Vagina (tissue), 2 donors: Measurements from ENCODE around the gene L1CAM. TPM values are rescaled to one million over a fixed set of nuclear protein-coding genes. Genes with fewer than 3 reads are reported as not detected.
A peak's percentile ranks its signal among the peaks of the same experiment; 100 is the strongest.

ENCODE experiments used
- DNase-seq, 2 donors: peaks; one replicate each; pipeline ENCODE4 v3.0.0-alpha.2; 2017; ENCODE audit errors: extremely low spot score in 2 of 2
- H3K27ac ChIP-seq: fragments of 200-600 bp; sonication (generic); one replicate; pipeline ENCODE4 v1.5.1; 2019
- H3K27me3 ChIP-seq: fragments of 200-600 bp; sonication (generic); one replicate; pipeline ENCODE4 v1.5.1; 2019
- H3K36me3 ChIP-seq, 2 donors: fragments of 200-600 bp; sonication (generic); one replicate each; pipeline ENCODE4 v1.5.1; 2017 to 2019
- H3K4me1 ChIP-seq: fragments of 200-600 bp; sonication (generic); one replicate; pipeline ENCODE4 v1.5.1; 2019
- H3K4me3 ChIP-seq, 2 donors: fragments of 200-600 bp; sonication (generic); 1 replicate in 1 of 2; 2 replicates in 1 of 2; pipeline ENCODE4 v1.5.1; 2016 to 2019
- H3K9me3 ChIP-seq: fragments of 200-600 bp; sonication (generic); one replicate; pipeline ENCODE4 v1.5.1; 2019
- CTCF ChIP-seq, 3 experiments: fragments of 450-650 bp in 2 of 3; fragments of 200-600 bp in 1 of 3; sonication (generic) in 1 of 3; IDR thresholded peaks; one replicate each; pipeline ENCODE4 v1.5.1; 2017 to 2019; ENCODE audit warnings: antibody characterized with exemption in 3 of 3, mild to moderate bottlenecking in 2 of 3, moderate library complexity in 2 of 3
- POLR2A ChIP-seq, 2 donors: fragments of 450-650 bp; IDR thresholded peaks; one replicate each; pipeline ENCODE4 v1.6.1; 2017; ENCODE audit warnings: antibody characterized with exemption in 2 of 2, mild to moderate bottlenecking in 2 of 2, moderate library complexity in 2 of 2
- POLR2AphosphoS5 ChIP-seq, 2 donors: sonication (generic); formaldehyde crosslinking; IDR thresholded peaks; one replicate each; pipeline ENCODE4 v1.9.0; 2017; ENCODE audit warnings: antibody characterized with exemption in 2 of 2, mild to moderate bottlenecking in 2 of 2, low read depth in 1 of 2; ENCODE audit not compliant: insufficient read depth in 1 of 2
- intact Hi-C: fragments of 100-400 bp; cut with DNase I; formaldehyde crosslinking; loops from one replicate; pipeline ENCODE4 v1.15.1; 2023
- total RNA-seq: library from RNA; depleted of rRNA; stranded (reverse); fragments of >200 nt; gene quantifications from one replicate; pipeline ENCODE4 v1.2.3, GENCODE V29; 2016

The L1CAM gene
- total RNA-seq, 1 donor from 2014 or later: 9.6 TPM

DNA sequence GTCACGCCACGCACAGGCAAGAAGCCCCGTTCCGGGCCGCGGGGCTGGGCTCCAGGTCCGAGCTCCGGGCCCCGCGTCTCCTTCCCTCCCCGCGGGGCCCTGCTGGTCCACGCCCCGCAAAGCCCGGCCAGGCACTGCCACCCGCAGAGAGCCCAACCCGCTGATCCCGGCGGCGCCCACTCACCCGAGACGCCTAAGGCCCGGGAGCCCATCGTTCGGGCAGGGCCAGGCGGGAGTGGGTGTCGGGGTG, 56.5 kb downstream of the L1CAM start:
- H3K36me3 ChIP-seq: no peaks in the 10 kb centered on the region
- H3K4me3 ChIP-seq: peak overlapping the region; percentile 42 to 54
- no peak overlapping the region for H3K27ac ChIP-seq
- no peaks in the 10 kb centered on the region for H3K27me3 ChIP-seq
- no peak for DNase-seq
- intact Hi-C loops: no loop called here
- H3K9me3 ChIP-seq: no peaks in the 10 kb centered on the region
- TF ChIP-seq CTCF (IDR thresholded peaks at IDR 0.05) (no peak), POLR2AphosphoS5 (IDR thresholded peaks at IDR 0.05; ENCODE audit: insufficient read depth in 1 of 2, low read depth in 1 of 2) (no peak), POLR2A (IDR thresholded peaks at IDR 0.05) (no peak)
- H3K4me1 ChIP-seq: peaks cover 14% of the 10 kb centered on the region

- DNase-seq: no peak
- H3K4me1 ChIP-seq: peaks cover 14% of the 10 kb centered on the region
- intact Hi-C loops: no loop called here
- H3K27me3 ChIP-seq: no peaks in the 10 kb centered on the region
- peak overlapping the region; percentile 42 to 54 for H3K4me3 ChIP-seq
- no peaks in the 10 kb centered on the region for H3K9me3 ChIP-seq
- no peak overlapping the region for H3K27ac ChIP-seq
- TF ChIP-seq POLR2AphosphoS5 (IDR thresholded peaks at IDR 0.05; ENCODE audit: insufficient read depth in 1 of 2, low read depth in 1 of 2) (no peak), POLR2A (IDR thresholded peaks at IDR 0.05) (no peak), CTCF (IDR thresholded peaks at IDR 0.05) (no peak)
- H3K36me3 ChIP-seq: no peaks in the 10 kb centered on the region
Observed at GRCh38 chrX:153828723-153829548, 57.0 kb downstream of the L1CAM start.

DNA sequence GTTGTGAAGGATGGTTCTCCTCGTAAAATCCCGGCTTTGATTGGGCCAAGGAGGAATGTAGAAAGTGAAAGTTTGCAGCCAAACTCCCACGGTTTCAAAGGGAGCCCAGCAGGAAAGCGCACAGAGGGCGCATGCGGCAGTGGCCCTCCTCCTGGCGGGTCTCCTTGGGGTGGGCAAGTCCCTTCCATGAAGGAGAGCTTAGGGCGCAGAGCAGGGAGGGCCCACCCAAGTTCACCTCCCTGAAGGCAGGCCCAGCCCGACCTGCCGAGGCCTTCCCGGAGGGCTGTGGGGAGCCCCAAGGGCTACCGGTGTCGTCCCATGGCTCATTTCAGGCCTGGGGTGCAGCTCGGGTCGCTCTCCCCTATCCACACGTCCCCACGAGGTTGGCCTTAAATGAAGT, 57.7 kb downstream of the L1CAM start:
- intact Hi-C loops: no loop called here
- no peaks in the 10 kb centered on the region for H3K36me3 ChIP-seq
- peak overlapping the region; percentile 42 to 54 for H3K4me3 ChIP-seq
- H3K9me3 ChIP-seq: no peaks in the 10 kb centered on the region
- peaks cover 14% of the 10 kb centered on the region for H3K4me1 ChIP-seq
- H3K27me3 ChIP-seq: no peaks in the 10 kb centered on the region
- TF ChIP-seq POLR2AphosphoS5 (IDR thresholded peaks at IDR 0.05; ENCODE audit: insufficient read depth in 1 of 2, low read depth in 1 of 2) (no peak), CTCF (IDR thresholded peaks at IDR 0.05) (no peak), POLR2A (IDR thresholded peaks at IDR 0.05) (no peak)
- peak in 1 of 2 donors; percentile 79 for DNase-seq
- no peak overlapping the region for H3K27ac ChIP-seq

DNA sequence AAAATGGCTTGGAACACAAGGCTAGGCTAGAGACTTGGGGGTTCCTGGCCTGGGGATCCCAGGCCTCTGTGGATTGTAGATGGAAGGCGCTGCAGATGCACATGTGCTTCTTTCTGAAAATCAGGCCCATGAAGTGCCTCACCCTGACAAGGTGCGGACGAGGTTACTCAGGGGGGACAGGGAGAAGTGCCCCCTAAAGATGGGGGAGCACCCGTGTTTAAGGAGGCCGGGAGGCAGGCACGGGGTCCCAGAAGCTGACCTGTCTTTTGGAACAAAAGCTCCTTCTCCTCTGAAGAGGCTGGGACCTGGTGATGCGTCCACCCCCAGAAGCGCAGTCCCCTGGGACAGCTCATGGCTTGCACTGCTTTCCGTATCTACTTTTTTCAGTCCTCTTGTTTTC, 58.1 kb downstream of the L1CAM start:
- Histone ChIP-seq H3K9me3 (no peaks in the 10 kb centered on the region), H3K4me3 (peak overlapping the region; percentile 42 to 54), H3K36me3 (no peaks in the 10 kb centered on the region), H3K27ac (no peak overlapping the region), H3K27me3 (no peaks in the 10 kb centered on the region), H3K4me1 (peaks cover 14% of the 10 kb centered on the region)
- peak in 1 of 2 donors; percentile 64 for DNase-seq
- TF ChIP-seq CTCF (IDR thresholded peaks at IDR 0.05) (no peak), POLR2AphosphoS5 (IDR thresholded peaks at IDR 0.05; ENCODE audit: insufficient read depth in 1 of 2, low read depth in 1 of 2) (no peak), POLR2A (IDR thresholded peaks at IDR 0.05) (no peak)
- intact Hi-C loops: no loop called here

- H3K4me3 ChIP-seq: no peak overlapping the region
- no peak for DNase-seq
- H3K4me1 ChIP-seq: peaks cover 14% of the 10 kb centered on the region
- no peaks in the 10 kb centered on the region for H3K36me3 ChIP-seq
- TF ChIP-seq POLR2A (IDR thresholded peaks at IDR 0.05): no peak
- no peak for TF ChIP-seq CTCF (IDR thresholded peaks at IDR 0.05)
- TF ChIP-seq POLR2AphosphoS5 (IDR thresholded peaks at IDR 0.05; ENCODE audit: insufficient read depth in 1 of 2, low read depth in 1 of 2): no peak
- intact Hi-C loops: no loop called here
- no peaks in the 10 kb centered on the region for H3K27me3 ChIP-seq
- H3K9me3 ChIP-seq: no peaks in the 10 kb centered on the region
- no peak overlapping the region for H3K27ac ChIP-seq
Observed at GRCh38 chrX:153827016-153827415, 59.0 kb downstream of the L1CAM start.
